GM18951 (cell line): ENCODE results near the gene PCYOX1L.

Source experiments
- POLR2A ChIP-seq: IDR thresholded peaks from 4 replicates; pipeline ENCODE4 v1.6.1; 2011; ENCODE audit warnings: mild to moderate bottlenecking; ENCODE audit not compliant: insufficient read length, insufficient read depth; ENCODE audit errors: extremely low read depth
- in situ Hi-C: fragments of 300-500 bp; cut with MboI; formaldehyde crosslinking; loops from one replicate; pipeline ENCODE4 v1.12.0; 2022; ENCODE audit warnings: low sequenced_read_pairs, mixed read lengths, inconsistent platforms; ENCODE audit not compliant: unreplicated experiment

Gene PCYOX1L

DNA sequence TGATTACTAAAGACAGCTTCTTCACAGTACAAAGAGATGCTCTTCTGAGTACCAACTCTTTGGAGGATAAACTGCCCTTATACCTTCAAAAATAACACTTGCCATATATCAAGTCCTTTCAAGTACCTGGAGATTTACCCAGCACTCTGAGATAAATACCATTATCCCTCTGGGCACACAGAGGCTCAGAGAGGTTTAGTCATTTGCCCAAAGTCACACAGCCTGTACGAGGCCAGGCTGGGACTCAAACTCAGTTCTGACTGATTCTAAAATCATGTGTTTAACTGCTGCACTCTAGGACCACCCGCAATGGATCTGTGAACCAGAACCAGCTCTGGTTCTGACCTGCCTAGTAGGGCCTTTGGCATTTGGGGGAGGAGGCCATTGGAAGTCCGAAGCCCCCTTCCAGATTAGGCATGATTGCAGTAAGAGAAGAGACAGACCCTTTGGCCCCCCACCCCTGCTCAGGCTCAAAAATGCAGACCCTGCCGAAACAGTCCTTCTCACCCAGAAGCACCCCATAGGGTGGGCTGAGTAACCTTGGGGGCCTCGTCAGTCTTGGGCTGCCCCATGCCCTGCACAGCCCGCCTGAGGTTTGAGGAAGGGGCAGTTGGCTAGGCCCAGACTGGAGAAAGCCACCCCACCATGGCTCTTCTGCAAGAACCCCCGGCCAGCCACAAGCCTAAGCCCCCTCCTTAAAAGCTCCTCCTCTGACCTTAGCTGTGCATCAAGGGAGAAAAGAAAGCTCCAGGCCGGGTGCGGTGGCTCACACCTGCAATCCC lies 54.1 kb downstream of the PCYOX1L start:
- in situ Hi-C loops: no loop called here
- TF ChIP-seq POLR2A: no peak

GRCh38 chr5:149412783-149413476 lies 55.1 kb downstream of the PCYOX1L start:
- TF ChIP-seq POLR2A: no peak

DNA sequence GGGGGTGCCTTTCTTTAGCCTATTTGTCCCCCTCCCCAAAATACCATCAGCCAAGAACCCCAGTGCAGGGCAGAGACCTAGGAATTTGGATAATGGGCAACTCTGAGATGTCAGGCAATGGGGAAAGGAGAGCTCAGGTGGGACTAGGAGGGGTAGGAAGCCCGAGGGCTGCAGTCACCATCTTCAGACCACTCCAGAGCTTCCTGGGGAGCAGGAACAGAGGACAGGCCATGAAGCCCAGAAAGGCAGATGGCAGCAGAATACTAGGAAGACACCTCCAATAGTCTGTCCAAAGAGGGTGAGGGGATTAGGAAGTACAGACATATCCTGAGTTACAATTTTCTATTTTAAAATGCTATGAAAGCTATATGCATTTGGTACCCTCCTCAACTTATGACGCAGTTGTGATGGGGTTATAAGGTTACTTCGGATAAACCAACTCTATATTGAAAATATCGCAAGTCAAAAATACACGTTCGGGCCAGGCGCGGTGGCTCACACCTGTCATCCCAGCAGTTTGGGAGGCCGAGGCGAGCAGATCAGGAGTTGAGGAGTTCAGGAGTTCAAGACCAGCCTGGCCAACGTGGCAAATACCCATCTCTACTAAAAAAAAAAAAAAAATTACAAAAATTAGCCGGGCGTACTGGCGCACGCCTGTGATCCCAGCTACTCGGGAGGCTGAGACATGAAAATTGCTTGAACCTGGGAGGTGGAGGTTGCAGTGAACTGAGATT lies 55.8 kb downstream of the PCYOX1L start:
- no peak for TF ChIP-seq POLR2A
- in situ Hi-C loops: no loop called here

More at GRCh38 chr5:149412783-149413476, 55.1 kb downstream of the PCYOX1L start:
- in situ Hi-C loops: no loop called here

- in situ Hi-C loops: no loop called here
Measured at GRCh38 chr5:149414405-149415065, 56.7 kb downstream of the PCYOX1L start.

DNA sequence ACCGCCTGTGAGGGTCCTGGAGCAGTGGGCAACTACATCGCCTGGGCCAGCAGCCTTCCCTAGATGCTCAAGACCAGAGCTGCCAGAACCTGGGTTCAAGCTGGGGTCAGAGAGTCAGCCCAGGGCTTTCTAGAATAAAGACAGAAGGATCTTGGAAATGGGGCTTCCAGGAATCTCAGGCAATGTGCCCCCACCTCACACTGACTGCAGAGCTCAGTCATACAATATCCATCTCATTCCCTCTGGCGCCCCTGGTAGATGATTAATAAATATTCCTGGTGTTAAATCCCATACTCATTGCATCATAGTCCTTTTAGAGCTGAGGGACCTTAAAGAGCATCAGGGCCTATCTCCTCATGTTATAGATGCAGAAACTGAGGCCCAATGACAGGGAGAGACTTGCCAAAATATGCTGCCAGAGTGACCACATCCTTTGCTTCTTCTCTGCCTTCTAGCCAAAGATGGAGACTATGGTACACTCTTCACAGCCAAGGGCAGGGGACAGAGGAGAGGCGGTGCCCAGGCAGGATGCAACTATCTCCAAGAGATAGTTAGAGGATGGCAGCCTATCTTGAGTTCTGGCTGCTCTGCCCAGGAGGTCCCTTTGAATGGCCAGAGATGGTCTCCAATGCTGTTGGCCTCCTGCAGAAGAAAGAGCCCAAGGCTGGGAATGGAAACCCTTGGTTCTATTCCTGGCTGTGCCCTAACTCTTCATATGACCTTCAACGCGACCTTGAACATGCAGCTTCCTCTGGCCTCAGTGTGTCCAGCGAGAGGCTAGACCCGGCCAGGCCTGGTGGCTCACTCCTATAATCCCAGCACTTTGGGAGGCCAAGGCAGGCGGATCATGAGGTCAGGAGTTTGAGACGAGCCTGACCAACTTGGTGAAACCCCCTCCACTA lies 57.5 kb downstream of the PCYOX1L start:
- TF ChIP-seq POLR2A: no peak
- in situ Hi-C loops: no loop called here

More at GRCh38 chr5:149414405-149415065, 56.7 kb downstream of the PCYOX1L start:
- TF ChIP-seq POLR2A: no peak

DNA sequence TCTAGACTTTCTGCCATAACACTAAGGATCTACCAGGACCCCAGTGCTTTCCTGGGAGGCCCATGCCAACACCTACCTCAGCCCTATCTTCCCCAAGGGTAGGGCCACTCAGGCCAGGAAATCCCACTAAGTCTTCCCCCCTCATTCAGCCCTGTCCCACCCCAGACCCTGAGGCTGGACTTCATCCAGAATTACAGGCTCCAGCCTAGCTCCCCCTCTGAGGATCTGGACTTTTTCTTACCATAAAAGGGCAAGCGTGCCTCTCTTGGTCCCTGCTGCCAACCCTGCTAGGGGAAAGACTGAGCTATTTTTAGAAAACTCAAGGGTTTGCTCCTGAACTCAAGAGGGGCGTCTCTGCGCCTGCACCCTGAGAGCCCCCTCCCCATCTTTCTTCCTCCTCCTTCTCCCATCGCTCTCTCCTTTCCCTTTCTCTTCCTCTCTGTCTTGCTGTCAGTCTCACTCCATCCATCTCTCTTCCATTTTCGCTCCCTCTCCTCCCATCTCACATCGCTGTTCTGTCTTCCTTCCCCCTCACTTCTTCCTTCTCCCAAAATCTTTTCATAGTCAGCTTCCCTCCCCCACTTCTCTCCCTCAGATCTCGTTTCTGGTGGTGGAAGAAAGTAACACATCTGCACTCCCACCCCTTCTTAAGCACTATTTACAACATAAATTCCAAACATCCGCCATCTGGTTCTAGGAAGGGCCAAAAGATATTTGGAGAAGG lies 59.3 kb downstream of the PCYOX1L start:
- no peak for TF ChIP-seq POLR2A
- in situ Hi-C loops: no loop called here

GRCh38 chr5:149417711-149418368 lies 60.0 kb downstream of the PCYOX1L start:
- in situ Hi-C loops: no loop called here
- TF ChIP-seq POLR2A: no peak

- in situ Hi-C loops: no loop called here
- no peak for TF ChIP-seq POLR2A
Measured at GRCh38 chr5:149418910-149419531, 61.2 kb downstream of the PCYOX1L start.
